Bronchial epithelial cell (primary cell): Measurements from ENCODE around the gene MRC2. TPM values are rescaled to one million over a fixed set of nuclear protein-coding genes. Genes with fewer than 3 reads are reported as not detected.

Source experiments
- DNase-seq: peaks from one replicate; pipeline ENCODE4 v3.0.0-alpha.2; 2010; ENCODE audit warnings: low read depth
- FAIRE-seq: peaks from 2 replicates; lab custom pipeline; 2011; peaks lifted over from hg19 to GRCh38; lab: Jason Lieb, UNC
- H3K27me3 ChIP-seq: 2 replicates; pipeline ENCODE4 v1.5.1; 2011; ENCODE audit warnings: low read length; ENCODE audit not compliant: control insufficient read depth, insufficient read depth
- H3K36me3 ChIP-seq: 2 replicates; pipeline ENCODE4 v1.5.1; 2011; ENCODE audit warnings: low read length; ENCODE audit not compliant: control insufficient read depth, insufficient read depth
- H3K4me3 ChIP-seq: 2 replicates; pipeline ENCODE4 v1.5.1; 2011; ENCODE audit warnings: mild to moderate bottlenecking, low read depth, low read length, control low read depth
- total RNA-seq: library from RNA; depleted of rRNA; stranded (reverse); fragments of >200 nt; gene quantifications from 2 replicates; pipeline ENCODE4 v1.2.1, GENCODE V29; 2014
- TF ChIP-seq, protein P1 (sequence below): IDR thresholded peaks from 2 replicates; pipeline ENCODE4 v1.5.1; 2011; ENCODE audit warnings: mild to moderate bottlenecking, moderate library complexity, low read length, control low read depth, inconsistent platforms; ENCODE audit not compliant: insufficient read depth, severe bottlenecking

MRC2 gene
- total RNA-seq, 1 donor from 2014 or later, result 9.2 TPM

DNA sequence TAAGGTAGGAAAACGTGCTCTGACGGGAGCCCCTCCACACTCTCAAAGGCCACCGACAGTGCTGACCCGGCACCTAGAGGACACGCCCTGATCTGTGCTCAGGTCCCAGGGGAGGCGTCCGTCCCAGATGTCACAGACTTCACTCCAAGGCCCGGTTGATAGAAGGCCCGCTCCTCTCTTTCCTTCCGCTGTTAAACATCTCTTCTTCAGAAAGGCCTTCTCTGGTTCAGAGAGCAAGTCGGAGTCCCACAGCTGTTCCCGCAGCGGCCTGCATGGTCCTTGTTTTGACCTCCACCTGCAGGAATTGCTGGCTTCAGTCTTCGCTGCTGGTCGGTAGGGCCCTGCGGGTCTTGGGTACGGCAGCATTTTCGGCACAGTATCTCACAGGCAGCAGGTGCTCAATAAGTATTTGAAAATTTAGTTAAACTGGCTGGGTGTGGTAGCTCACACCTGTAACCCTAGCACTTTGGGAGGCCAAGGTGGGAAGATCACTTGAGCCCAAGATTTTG is 88.5 kb downstream of the MRC2 start:
- Histone ChIP-seq H3K27me3 (no peaks in the 10 kb centered on the region), H3K4me3 (no peak overlapping the region), H3K36me3 (no peaks in the 10 kb centered on the region)
- TF ChIP-seq, protein P1, sequence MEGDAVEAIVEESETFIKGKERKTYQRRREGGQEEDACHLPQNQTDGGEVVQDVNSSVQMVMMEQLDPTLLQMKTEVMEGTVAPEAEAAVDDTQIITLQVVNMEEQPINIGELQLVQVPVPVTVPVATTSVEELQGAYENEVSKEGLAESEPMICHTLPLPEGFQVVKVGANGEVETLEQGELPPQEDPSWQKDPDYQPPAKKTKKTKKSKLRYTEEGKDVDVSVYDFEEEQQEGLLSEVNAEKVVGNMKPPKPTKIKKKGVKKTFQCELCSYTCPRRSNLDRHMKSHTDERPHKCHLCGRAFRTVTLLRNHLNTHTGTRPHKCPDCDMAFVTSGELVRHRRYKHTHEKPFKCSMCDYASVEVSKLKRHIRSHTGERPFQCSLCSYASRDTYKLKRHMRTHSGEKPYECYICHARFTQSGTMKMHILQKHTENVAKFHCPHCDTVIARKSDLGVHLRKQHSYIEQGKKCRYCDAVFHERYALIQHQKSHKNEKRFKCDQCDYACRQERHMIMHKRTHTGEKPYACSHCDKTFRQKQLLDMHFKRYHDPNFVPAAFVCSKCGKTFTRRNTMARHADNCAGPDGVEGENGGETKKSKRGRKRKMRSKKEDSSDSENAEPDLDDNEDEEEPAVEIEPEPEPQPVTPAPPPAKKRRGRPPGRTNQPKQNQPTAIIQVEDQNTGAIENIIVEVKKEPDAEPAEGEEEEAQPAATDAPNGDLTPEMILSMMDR, result no peak
- FAIRE-seq (no peak), DNase-seq (no peak)

DNA sequence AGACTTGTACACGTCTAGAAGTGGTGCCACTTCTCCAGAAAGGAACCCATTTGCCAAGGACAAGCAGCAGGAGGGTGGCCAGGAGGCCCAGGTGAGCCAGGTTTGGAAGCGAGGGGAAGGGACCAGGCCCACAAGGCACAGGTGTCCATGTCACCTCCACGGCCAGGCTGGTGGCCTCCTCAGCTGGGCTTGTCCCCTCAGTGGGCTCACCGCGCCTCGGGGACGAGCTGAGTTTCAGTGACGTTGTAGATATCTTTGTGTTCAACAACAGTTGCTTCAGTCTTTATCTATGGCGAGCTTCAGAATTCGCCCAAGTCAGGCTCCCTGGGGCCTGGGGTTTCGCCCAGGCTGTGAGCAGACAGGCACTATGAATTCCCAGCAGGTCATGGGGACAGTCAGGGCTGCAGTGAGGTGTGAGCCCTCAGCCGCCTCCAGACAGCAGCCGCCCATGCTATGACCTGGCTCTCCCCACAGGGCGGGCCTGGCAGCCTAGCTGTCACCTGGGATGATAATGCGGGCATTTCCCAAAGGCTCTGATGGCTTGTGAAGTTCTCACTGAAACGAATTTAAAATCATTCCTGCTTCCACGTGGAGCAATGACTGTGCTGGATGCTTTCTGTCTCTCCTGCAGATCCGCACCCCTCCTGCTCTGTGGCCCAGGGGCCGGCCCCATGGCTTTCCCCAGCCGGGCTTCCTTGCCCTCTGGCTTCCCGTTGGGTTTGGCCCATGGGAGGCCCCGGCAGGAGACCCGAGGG is 89.5 kb downstream of the MRC2 start:
- FAIRE-seq (no peak), DNase-seq (no peak)
- Histone ChIP-seq H3K27me3 (no peaks in the 10 kb centered on the region), H3K36me3 (no peaks in the 10 kb centered on the region), H3K4me3 (no peak overlapping the region)
- TF ChIP-seq, protein P1, result no peak

DNA sequence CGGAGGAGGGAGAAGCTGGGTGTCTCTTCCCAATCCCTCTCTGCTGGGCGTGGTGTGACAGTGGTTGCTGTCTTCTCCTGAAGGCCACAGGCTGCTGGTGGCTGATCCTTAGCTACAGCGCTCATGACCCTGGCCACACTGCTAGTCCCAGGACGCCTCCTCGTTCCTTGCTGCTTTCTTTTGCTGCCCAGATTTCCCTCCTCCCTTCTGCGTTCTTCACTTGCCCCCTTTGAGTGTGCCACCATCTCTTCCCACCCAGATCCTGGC is 90.1 kb downstream of the MRC2 start:
- TF ChIP-seq, protein P1, result no peak
- no peak for FAIRE-seq

DNA sequence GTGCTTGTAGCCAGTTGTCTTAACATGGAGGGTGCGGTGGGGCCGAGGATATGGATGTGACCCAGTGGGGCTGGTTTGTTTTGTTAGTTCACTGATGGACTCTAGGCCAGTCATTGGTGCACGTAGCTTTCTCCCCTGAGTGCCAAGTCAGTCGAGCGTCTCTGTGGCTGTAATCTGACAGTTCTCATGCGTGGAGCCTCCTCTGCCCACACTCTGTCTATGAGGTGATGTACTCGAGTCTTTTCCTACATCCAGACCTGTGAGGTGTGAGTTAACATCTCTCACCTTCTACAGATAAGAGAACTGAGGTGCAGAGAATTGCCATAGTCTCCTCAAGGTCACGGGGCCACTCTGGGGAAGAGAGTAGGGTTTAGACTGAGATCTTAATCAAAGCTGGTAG is 90.4 kb downstream of the MRC2 start:
- H3K4me3 ChIP-seq, result no peak overlapping the region
- DNase-seq (no peak), FAIRE-seq (no peak)
- H3K27me3 ChIP-seq, result no peaks in the 10 kb centered on the region
- TF ChIP-seq, protein P1, result no peak
- no peaks in the 10 kb centered on the region for H3K36me3 ChIP-seq

More for the DNA sequence above, 90.1 kb downstream of the MRC2 start:
- H3K4me3 ChIP-seq, result no peak overlapping the region
- H3K27me3 ChIP-seq, result no peaks in the 10 kb centered on the region
- no peaks in the 10 kb centered on the region for H3K36me3 ChIP-seq
- DNase-seq, result no peak

DNA sequence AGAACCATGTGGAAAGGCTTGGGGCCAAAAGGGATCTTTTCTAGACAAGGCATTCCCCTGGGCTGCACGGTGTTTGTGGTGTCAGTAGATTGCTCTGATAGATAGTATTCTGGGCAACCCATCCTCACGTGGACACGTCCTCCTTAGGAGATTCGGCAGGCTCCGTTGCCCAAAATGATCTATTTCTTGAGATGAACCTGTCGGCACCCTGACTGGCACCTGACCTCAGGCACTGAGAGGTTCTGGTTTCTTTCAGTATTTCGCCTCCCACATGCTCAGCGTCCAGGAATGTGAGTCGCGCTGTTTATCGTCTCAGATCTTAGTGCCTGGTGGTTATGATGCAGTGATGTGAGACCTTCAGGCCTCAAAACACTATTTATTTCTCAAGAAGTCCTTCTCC is 91.0 kb downstream of the MRC2 start:
- TF ChIP-seq, protein P1, result no peak
- DNase-seq (no peak), FAIRE-seq (no peak)
- Histone ChIP-seq H3K27me3 (no peaks in the 10 kb centered on the region), H3K36me3 (no peaks in the 10 kb centered on the region), H3K4me3 (no peak overlapping the region)

DNA sequence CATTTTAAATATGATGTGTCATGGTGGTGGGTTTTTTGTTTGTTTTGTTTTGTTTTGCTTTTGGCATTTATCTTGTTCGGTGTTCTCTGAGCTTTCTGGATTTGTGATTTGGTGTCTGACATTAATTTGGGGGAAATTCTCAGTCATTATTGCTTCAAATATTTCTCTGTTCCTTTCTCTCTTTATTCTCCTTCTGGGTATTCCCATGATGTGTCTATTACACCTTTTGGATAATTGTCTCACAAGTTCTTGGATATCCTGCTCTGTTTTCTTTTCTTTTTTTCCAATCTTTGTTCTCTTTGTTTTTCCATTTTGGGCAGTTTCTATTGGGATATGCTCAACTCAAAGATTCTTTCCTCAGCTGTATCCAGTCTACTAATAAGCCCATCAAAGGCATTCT is 92.1 kb downstream of the MRC2 start:
- TF ChIP-seq, protein P1, result no peak
- H3K4me3 ChIP-seq, result no peak overlapping the region
- DNase-seq, result no peak
- FAIRE-seq, result no peak
- no peaks in the 10 kb centered on the region for H3K27me3 ChIP-seq
- H3K36me3 ChIP-seq, result no peaks in the 10 kb centered on the region
